Activated T-helper 1 cell treated with anti-CD3 and anti-CD28 coated beads, Interleukin-2, amount 50 U/mL, for 16 hours (primary cell): Measurements from ENCODE around the gene SEMA4F.

Experiments used
- DNase-seq, 2 donors: peaks; one replicate each; pipeline ENCODE4 v3.0.0-alpha.2; 2020; ENCODE audit warnings: low read depth in 1 of 2, low spot score in 1 of 2

The SEMA4F gene

GRCh38 chr2:74668087-74668486 is 14.0 kb downstream of the SEMA4F start:
- no peak for DNase-seq

GRCh38 chr2:74670263-74670662 is 16.2 kb downstream of the SEMA4F start:
- no peak for DNase-seq

GRCh38 chr2:74671479-74671878 is 17.4 kb downstream of the SEMA4F start:
- DNase-seq, result no peak

GRCh38 chr2:74673826-74674528 is 19.9 kb downstream of the SEMA4F start:
- DNase-seq, result no peak

GRCh38 chr2:74675090-74675489 is 21.0 kb downstream of the SEMA4F start:
- no peak for DNase-seq

- no peak for DNase-seq
These were observed 22.3 kb downstream of the SEMA4F start for GRCh38 chr2:74676331-74676730.

- DNase-seq, result no peak
These were observed 25.6 kb downstream of the SEMA4F start for GRCh38 chr2:74679615-74680014.

GRCh38 chr2:74682501-74682900 is 28.5 kb downstream of the SEMA4F start:
- no peak for DNase-seq

- DNase-seq, result no peak
These were observed 31.4 kb downstream of the SEMA4F start for GRCh38 chr2:74685408-74685807.

- DNase-seq, result no peak
These were observed 34.8 kb downstream of the SEMA4F start for GRCh38 chr2:74688881-74689280.

- DNase-seq, result no peak
These were observed 35.6 kb downstream of the SEMA4F start for GRCh38 chr2:74689671-74690070.

GRCh38 chr2:74690571-74690970 is 36.5 kb downstream of the SEMA4F start:
- no peak for DNase-seq

GRCh38 chr2:74691929-74692328 is 37.9 kb downstream of the SEMA4F start:
- no peak for DNase-seq

GRCh38 chr2:74693213-74693612 is 39.2 kb downstream of the SEMA4F start:
- DNase-seq, result no peak

GRCh38 chr2:74693668-74694067 is 39.6 kb downstream of the SEMA4F start:
- DNase-seq, result no peak

GRCh38 chr2:74694281-74694680 is 40.2 kb downstream of the SEMA4F start:
- no peak for DNase-seq

GRCh38 chr2:74695663-74696062 is 41.6 kb downstream of the SEMA4F start:
- DNase-seq, result no peak

GRCh38 chr2:74696829-74697228 is 42.8 kb downstream of the SEMA4F start:
- no peak for DNase-seq

GRCh38 chr2:74700643-74701372 is 46.8 kb downstream of the SEMA4F start:
- DNase-seq, result no peak

GRCh38 chr2:74702001-74702715 is 48.1 kb downstream of the SEMA4F start:
- no peak for DNase-seq

GRCh38 chr2:74703373-74703772 is 49.3 kb downstream of the SEMA4F start:
- DNase-seq, result no peak

GRCh38 chr2:74704216-74704615 is 50.2 kb downstream of the SEMA4F start:
- DNase-seq, result no peak
